Left renal cortex interstitium (tissue), 4 donors: Measurements from ENCODE around the gene STON1. TPM values are rescaled to one million over a fixed set of nuclear protein-coding genes. Genes with fewer than 3 reads are reported as not detected.
"Not testable (repeated sequence)": the region's sequence is repeated elsewhere in the genome, so short reads cannot be mapped to it uniquely, and the experiment has no call there.

Experiments
- DNase-seq, 4 donors: peaks; one replicate each; pipeline ENCODE4 v3.0.0-alpha.2; 2013; ENCODE audit warnings: low read depth in 4 of 4, low spot score in 2 of 4, missing footprints in 1 of 4
- polyA plus RNA-seq, 4 donors: library from polyadenylated mRNA; unstranded; fragments of 120-200 nt; gene quantifications; one replicate each; pipeline ENCODE4 v1.2.1, GENCODE V29; 2013; ENCODE audit not compliant: insufficient read length in 4 of 4

The STON1 gene
- polyA plus RNA-seq, 4 donors: 30.2 to 40.4 (median 34.4) TPM

DNA sequence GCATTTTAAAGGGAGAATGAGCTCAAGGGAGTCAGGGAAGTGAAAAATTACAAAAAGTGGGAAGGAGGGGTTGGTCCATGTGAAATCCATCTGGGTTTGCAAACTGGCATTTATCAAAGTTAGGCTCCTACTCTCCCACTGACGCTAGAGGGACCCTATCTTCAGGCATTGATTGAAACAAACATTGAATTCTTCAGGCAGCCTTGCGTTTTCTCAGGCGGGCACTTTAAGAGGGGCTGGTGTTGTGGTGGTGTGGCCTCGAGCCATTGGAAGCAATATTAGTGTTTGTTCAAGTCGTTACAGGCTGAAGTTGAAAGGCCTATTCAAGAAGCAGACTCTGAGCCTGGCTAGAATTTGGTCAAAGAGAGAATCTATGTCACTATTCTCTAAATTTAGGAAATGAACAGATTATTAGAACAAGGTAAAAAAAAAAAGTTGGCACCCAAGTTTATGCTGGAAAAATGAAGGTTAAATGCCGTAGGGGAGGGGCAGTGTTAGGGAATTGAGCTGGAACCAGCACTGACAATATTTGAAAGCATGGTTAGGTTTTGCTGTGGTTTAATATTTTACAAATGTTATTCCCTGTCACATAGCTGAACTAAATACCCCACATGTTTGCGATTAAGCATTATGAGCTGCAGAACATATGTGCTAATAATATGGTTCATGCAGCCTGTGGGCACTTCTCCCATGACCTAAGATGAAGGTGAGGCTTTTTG is 36.8 kb downstream of the STON1 start:
- no peak for DNase-seq

DNA sequence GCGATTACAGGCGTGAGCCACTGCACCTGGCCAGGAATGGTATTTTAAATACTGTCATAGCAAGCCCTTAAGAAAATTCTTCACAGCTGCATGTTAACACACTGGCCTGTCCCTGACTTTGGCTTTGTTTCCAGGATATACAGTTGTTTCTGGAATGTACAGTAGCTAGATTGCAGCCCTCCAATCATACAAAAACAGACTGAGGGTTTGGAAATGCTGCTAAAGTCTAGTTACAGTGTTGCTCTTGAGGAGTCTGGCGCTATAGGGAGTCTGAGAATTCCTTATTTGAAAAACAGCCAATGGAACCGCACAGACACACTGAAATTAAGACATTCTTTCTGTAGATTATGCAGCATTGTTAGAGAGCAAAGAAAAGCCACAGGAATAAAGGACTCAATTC is 37.7 kb downstream of the STON1 start:
- no peak for DNase-seq

DNA sequence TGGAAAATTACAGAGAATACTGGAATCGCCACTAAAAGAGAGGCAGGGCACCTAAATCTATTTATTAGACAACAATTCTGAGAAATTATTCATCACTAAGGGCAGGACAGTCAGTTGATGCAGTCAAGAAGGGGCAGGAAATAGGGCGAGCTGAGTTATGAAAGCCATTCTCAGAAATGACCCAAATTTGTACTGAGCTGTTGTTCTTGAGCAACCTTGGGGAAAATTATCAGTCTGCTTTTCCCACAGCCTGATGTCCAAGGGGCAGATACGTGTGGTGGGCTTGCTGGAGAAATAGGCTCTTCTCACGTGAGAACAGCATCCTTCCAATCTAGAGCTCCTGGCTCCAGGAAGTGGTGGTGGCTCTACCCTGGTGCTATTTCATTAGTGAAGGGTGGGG is 38.6 kb downstream of the STON1 start:
- DNase-seq: no peak

DNA sequence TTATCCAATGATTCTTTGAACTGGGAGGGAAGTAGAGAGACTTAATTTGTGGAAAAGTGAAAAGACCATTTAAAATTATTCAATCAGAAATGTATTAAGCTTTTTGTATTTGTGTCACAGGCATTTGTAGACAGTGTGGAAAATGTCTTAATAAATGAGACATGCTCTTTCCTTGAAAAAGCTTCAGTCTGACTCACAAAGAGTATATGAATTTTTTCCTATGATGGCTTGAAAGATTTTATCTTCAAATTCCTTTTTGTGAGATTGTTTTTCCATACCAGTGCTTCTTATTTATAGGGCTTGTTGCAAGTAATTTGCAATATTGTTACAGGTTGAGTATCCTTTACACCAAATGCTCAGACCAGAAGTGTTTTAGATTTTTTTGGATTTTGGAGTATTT is 39.5 kb downstream of the STON1 start:
- DNase-seq: no peak

DNA sequence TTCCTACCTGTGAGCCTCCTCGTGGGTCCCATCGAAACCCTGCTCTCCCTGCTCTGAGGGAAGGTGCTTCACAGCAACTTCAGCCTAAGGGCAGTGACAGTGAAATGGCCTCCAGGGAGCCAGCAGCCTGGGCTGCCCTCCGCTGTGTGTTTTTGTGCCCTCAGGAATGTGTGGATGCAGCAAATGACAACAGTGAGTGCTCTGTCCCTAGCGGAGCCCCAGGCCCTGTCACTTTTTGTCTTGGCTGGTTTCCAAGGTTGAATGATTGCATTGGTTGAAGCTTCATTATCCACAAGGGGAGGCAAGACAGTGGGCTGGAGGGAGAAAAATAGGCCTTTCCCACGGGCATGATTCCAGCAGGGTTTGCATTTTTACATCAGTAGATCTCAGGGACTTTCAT is 42.9 kb downstream of the STON1 start:
- no peak for DNase-seq

DNA sequence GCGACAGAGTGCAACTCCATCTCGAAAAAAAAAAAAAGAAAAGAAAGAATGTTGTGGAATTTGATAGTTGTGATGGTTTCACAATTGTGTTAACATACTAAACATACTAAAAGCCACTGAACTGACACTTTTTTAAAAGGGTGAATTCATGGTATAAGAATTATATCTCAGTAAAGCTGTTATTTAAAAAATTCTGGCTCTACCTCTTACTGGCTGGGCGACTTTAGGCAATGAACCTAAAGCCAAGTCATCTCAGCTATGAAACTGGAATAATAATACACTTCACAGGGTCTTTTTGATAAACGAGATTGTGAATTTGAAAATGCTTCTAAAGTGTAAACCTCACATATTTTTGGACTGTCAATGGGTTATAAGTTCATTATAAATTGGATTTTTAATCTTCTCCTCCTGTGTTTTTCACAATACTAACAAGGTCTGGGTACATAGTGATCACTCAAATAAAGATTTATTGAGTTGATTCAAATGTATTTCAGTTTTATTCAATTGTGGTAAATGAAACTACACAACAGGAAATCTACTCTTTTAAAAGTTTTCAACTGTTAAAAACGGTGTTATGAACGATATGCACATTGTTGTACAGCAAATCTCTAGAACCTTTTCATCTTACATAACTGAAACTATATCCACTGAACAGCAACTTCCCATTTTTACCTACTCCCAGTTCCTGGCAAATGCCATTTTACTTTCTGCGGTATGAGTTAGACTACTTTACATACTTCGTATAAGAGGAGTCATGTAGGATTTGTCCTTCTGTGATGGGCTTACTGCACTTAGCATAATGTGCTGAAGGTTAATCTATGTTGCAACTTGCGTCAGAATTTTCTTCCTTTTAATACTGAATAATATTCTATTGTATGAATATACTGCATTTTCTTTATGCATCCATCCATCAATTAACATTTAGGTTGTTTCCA is 44.7 kb downstream of the STON1 start:
- no peak for DNase-seq

DNA sequence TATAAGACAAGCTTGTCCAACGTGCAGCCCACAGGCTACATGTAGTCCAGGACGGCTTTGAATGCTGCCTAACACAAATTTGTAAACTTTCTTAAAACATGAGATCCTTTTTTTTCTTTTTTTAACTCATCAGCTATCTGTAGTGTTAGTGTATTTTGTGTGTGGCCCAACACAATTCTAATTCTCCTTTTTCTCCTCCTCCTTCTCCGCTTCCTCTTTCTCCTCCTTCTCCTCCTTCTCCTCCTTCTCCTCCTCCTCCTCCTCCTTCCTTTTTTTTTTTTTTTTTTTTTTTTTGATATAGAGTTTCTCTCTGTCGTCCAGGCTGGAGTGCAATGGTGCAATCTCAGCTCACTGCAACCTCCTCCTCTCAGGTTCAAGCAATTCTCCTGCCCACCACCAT is 48.4 kb downstream of the STON1 start:
- DNase-seq: no peak

DNA sequence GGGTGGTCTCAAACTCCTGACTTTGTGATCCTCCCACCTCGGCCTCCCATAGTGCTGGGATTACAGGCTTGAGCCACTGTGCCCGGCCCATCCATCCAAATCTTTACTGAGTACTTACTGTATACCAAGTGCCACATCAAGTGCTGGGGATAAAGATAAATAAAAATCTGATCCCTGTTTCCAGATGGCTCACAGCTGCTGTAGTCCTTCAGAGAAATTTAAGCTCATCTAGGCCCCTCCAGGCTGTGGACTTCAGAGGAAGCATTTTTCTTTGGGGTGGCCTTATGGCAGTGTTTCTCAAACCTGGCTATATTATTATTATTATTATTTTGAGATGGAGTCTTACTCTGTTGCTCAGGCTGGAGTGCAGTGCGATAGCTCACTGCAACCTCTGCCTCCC is 54.0 kb downstream of the STON1 start:
- no peak for DNase-seq

DNA sequence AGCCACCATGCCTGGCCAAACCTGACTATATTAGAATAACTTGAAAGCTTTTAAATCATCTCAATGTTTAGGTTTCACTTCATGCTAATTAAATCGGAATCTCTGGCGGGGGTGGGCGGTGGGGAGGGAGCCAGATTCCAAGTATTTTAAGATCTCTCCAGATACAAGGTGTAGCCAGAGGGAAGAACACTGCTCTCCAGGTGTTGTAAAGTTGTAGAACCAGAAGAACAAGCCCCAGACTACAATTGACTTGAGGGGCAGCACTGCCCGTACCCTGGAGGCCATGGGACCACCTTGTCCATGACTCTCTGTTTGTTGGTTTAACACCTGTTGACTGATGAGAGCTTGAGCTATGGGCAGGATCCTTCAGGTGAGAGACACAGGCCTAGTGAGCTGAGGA is 54.6 kb downstream of the STON1 start:
- DNase-seq: no peak

DNA sequence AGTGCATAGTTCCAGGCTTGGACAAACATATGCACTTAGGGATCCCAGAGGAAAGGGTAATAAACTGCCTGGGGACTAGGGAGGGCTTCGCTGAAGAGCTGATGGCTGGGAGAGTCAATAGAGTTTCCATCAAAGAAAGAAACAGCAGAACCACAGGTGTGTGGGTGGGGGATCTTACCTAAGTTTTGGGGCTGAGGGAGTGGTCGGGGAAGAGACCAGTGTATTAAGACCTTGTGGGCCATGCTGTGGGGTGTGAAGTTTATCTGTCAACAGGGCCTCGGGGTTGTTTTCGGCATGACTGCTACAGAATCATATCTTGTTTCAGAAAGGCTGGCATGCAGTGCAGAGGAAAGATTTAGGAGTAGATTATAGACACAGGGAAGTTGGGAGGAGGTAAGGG is 56.5 kb downstream of the STON1 start:
- no peak for DNase-seq

DNA sequence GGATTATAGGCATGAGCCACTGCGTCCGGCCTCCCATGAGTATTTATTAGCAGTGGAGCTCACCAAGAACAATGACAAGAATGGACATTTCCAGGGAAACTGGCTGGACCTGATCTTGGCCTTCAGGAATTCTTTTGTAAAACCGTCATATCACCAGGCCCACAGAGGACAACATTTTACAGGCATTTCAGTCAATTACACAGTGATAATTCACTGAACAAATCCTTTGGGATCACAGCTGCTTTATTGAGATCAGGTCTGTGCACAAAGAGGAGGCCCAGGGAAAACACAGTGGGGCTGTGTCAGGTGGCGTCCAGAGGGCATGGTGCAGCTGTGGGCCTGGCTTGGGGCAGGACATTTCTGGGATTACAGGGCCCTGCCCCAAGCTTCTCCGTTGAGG is 57.6 kb downstream of the STON1 start:
- DNase-seq: no peak

DNA sequence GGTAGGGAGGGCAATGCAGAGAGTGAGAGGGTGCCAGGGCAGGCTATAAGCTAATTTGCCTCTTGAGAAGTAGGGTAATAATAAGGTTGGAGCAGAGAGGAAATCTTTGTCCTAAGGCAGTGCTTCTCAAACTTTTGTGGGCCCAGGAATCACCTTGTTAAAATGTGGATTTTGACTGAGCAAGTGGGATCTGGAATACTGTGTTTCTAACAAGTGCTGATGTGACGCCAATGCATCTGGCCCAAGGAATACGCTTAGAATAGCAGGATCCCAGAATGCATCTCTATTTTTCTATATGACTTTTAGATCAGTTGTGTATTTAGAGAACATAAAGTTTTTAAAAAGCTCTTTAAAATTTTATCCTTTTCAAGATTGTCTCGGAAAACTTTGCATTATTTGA is 58.0 kb downstream of the STON1 start:
- no peak for DNase-seq

DNA sequence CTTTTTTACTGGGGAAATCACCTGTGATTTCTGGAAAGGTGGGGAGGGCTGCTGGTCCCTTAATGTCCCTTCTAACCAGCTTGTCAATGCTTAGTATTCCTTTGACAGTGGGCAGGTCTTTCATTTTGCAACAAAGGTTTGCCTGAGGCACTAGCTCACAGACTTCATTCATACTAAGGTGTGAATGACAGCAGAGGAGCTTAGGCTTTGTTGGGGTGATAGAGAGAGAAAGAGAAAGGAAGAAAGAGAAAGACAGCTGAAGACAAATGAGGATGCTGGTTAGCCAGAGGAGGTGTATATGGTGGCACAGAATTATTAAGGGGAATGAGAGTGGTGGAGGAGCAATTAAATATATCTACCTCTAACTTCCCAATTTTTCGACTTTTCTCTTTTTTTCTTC is 58.8 kb downstream of the STON1 start:
- no peak for DNase-seq

DNA sequence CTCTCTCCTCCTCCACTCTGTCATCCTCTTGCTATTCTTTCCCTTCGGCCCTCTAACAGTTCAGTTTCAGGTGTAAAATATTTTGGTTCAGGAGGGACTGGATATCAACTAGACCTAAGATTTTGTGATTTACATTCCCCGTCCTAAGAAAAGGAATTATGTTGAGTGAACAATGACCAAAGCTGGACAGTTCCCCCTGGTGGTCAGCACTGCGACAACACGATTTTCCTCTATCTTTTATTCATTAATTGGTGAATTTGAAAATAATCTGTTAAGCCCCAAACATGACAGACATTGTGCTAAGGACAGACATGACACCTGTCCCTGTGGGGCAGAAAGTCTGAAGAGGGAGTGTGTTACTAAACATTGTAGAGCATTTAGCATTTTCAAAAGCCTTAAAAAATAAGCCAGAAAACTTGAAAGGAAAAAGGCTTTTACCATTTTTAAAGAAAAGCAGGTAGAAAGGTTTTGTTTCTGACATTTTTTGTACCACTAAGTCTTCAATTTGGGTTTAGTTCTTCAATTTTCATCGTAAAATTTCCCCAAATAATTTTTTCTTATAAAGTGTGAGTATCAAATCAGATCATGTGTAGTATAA is 59.3 kb downstream of the STON1 start:
- no peak for DNase-seq

DNA sequence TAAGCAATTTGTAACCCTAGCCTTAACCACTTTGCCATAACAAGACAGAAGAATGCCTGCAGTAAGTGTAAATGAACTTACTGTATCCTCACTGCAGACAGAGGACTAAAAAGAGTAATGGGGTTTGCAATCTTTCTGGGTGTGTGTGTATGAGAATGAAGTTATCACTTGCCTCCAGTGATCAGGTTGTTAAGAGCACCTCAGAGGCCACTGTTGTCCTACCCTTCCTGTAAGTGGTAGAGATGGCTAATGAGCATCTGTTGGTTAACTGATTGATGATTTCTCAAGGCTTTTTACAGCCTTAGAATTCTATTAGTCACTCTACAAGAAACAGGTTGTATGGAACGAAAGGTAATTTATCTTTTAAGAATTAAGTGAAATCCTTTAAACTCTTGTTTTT is 60.1 kb downstream of the STON1 start:
- no peak for DNase-seq

DNA sequence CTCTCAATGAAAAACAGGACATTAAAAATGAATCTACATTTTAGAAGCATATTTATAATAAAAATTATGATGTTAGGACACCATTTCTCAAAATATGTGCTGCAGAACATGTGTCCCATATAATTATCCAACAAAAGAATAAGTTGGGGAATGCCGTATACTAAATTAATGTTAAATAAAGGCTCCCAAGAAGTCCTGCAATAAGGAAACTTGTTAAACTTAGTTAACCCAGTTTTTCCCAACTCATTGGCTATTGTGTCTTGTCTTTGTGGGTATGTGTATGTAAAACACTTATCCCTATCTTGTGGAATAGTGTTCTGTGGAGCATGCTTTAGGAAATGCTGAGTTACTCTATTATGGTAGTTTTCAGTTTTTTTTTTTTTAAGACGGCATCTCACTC is 62.1 kb downstream of the STON1 start:
- DNase-seq: no peak

DNA sequence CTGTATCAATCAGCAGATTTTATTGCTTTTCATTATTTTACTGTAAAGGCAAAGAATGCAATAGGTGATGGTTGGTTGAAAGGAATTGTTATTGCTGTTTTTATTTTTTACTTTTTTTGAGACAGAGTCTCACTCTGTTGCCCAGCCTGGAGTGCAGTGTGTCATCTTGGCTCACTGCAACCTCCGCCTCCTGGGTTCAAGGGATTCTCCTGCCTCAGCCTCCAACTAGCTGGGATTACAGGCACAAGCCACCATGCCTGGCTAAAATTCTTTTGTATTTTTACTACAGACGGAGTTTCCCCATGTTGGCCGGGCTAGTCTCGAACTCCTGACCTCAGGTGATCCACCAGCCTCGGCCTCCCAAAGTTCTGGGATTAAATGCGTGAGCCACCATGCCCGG is 66.8 kb downstream of the STON1 start:
- not testable (repeated sequence) for DNase-seq

DNA sequence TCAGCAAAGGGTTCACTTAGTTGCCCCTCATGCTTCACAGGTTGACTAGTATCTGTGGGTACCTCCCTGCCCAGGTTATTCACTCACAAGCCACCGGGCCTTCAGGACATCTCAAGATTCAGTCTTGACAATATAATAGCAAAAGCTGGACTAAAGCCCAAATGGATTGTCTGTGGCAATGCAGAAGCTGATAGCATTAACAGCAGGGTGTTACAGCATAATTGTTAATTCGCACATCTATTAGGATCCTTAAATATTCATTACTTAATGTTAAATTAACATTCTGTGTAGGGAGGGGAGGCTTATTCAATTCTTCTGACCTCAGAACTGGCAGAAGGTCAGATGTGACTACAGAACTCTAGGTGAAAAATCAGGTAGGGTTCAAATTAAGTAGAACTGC is 67.5 kb downstream of the STON1 start:
- no peak for DNase-seq

DNA sequence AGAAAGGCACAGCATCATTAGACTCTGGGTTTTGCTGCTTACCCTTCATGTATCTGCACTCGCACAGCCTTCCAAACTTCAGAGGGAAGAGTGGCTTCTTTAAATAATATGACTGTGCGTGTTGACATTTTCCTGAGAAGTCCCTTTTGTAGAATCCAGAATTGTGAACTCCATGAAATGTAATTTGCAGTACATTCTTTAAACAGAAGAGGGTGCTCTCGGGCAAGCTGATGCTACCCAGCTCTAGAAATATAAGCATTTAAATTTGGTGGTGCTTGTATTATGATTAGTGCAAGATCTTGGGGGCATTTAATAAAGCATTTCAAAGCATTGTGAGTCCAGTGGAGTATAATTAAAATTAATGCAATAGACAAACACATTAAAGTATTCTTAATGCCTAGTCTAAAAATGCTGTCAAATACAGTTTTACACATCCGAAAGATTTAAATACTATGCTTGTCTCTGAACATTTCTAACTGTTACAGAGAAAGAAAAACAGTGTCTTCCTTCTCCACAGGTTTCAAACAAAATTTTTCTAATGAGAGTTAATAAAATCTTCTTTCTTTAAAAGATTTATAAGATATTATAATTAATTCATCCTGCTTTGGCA is 70.4 kb downstream of the STON1 start:
- peak in 1 of 4 donors; percentile 49 for DNase-seq

DNA sequence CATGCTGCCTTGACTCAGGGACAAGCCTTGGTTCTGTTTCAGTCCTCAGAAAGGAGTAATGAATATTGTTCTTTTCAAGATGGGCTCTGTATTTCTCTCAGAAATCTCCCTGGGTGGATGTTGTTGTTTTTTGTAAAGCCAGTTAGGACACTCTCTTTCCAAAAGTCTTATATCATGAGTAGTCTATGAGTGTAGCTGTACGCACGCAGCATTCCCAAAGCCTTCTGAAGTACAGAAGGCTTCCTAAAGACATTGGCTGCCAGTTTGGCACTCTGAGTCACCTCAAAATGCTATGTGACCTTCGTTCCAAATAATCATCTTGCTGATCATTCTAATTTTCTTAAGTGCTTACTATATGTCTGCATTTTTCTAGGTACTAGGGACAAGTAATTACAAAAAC is 71.0 kb downstream of the STON1 start:
- DNase-seq: no peak

DNA sequence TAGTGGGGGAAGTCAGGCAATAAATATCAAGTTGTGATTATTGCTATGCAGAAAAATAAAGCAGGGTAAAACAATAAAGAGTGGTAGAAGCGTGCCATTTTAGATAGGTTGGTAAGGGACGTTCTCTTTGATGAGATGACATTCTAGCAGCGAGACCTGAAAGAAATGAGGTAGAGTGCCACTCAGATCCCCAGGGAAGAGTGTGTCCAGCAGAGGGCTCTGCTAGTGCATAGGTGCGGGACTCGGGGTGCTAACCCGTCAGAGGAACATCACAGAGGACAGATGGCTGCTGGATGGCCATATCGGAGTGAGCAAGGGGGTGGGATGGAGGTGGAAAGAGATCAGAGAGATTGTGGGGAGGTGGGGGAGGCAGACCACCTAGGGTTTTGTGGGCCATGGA is 71.4 kb downstream of the STON1 start:
- DNase-seq: no peak
